KOPT-K1 (cell line): ENCODE results near the gene BSPRY.
A peak's percentile ranks its signal among the peaks of the same experiment; 100 is the strongest.
"Not testable (repeated sequence)": the region's sequence is repeated elsewhere in the genome, so short reads cannot be mapped to it uniquely, and the experiment has no call there.

ENCODE experiments used
- H3K27ac ChIP-seq: fragments of 200-600 bp; sonication (generic); 2 replicates; pipeline ENCODE4 v1.5.1; 2016; ENCODE audit warnings: antibody characterized with exemption, mild to moderate bottlenecking, low read depth, low read length; ENCODE audit not compliant: poor library complexity, severe bottlenecking
- H3K36me3 ChIP-seq: fragments of 200-600 bp; sonication (generic); 2 replicates; pipeline ENCODE4 v1.5.1; 2017; ENCODE audit warnings: antibody characterized with exemption, mild to moderate bottlenecking, low read length, moderate library complexity; ENCODE audit not compliant: insufficient read depth
- H3K9me3 ChIP-seq: fragments of 200-600 bp; sonication (generic); 2 replicates; pipeline ENCODE4 v1.5.1; 2017; ENCODE audit warnings: antibody characterized with exemption, low read length, mild to moderate bottlenecking; ENCODE audit not compliant: insufficient read depth, poor library complexity, severe bottlenecking

Gene BSPRY

GRCh38 chr9:113390192-113390960 lies 41.0 kb downstream of the BSPRY start:
- Histone ChIP-seq H3K36me3 (peaks cover 59% of the 10 kb centered on the region), H3K9me3 (no peaks in the 10 kb centered on the region)

GRCh38 chr9:113391917-113392316 lies 42.6 kb downstream of the BSPRY start:
- Histone ChIP-seq H3K36me3 (peaks cover 58% of the 10 kb centered on the region), H3K9me3 (no peaks in the 10 kb centered on the region), H3K27ac (no peak overlapping the region)

More at GRCh38 chr9:113390192-113390960, 41.0 kb downstream of the BSPRY start:
- no peak overlapping the region for H3K27ac ChIP-seq

- H3K9me3 ChIP-seq, result no peaks in the 10 kb centered on the region
- H3K27ac ChIP-seq, result no peak overlapping the region
- peaks cover 50% of the 10 kb centered on the region for H3K36me3 ChIP-seq
Measured at GRCh38 chr9:113393281-113393680, 43.9 kb downstream of the BSPRY start.

- Histone ChIP-seq H3K27ac (no peak overlapping the region), H3K36me3 (peaks cover 31% of the 10 kb centered on the region; the same call in 1 of the 2 replicates), H3K9me3 (no peaks in the 10 kb centered on the region)
Measured at GRCh38 chr9:113395000-113395861, 45.9 kb downstream of the BSPRY start.

- H3K36me3 ChIP-seq, result peaks cover 11% of the 10 kb centered on the region; the same call in 1 of the 2 replicates
- no peak overlapping the region for H3K27ac ChIP-seq
- H3K9me3 ChIP-seq, result no peaks in the 10 kb centered on the region
Measured at GRCh38 chr9:113397203-113397631, 47.9 kb downstream of the BSPRY start.

GRCh38 chr9:113398796-113399195 lies 49.5 kb downstream of the BSPRY start:
- Histone ChIP-seq H3K9me3 (no peaks in the 10 kb centered on the region), H3K27ac (no peak overlapping the region), H3K36me3 (no peaks in the 10 kb centered on the region)

- Histone ChIP-seq H3K36me3 (no peaks in the 10 kb centered on the region), H3K9me3 (no peaks in the 10 kb centered on the region), H3K27ac (no peak overlapping the region)
Measured at GRCh38 chr9:113399646-113400200, 50.4 kb downstream of the BSPRY start.

- Histone ChIP-seq H3K27ac (peak within 1 kb of the TSS; percentile 72), H3K9me3 (no peaks in the 10 kb centered on the region), H3K36me3 (no peaks in the 10 kb centered on the region)
Measured at GRCh38 chr9:113401027-113401792, 51.9 kb downstream of the BSPRY start, which contains the start of gene ALAD. Gene ALAD (minus strand): TSS chr9:113401284. CDS start chr9:113393559, 7,725 bp downstream.

GRCh38 chr9:113403646-113404045 lies 54.3 kb downstream of the BSPRY start:
- H3K9me3 ChIP-seq, result no peaks in the 10 kb centered on the region

GRCh38 chr9:113406353-113406752 lies 57.0 kb downstream of the BSPRY start:
- not testable (repeated sequence) for H3K27ac ChIP-seq, H3K9me3 ChIP-seq
- peaks cover 27% of the 10 kb centered on the region for H3K36me3 ChIP-seq

More at GRCh38 chr9:113403646-113404045, 54.3 kb downstream of the BSPRY start:
- H3K36me3 ChIP-seq, result peaks cover 19% of the 10 kb centered on the region
- no peak overlapping the region for H3K27ac ChIP-seq

GRCh38 chr9:113406873-113407511 lies 57.7 kb downstream of the BSPRY start:
- H3K27ac ChIP-seq, H3K9me3 ChIP-seq: not testable (repeated sequence)
- H3K36me3 ChIP-seq, result peaks cover 27% of the 10 kb centered on the region

GRCh38 chr9:113409481-113409880 lies 60.1 kb downstream of the BSPRY start:
- peak overlapping the region; percentile 94 for H3K27ac ChIP-seq

GRCh38 chr9:113409883-113410206 lies 60.5 kb downstream of the BSPRY start:
- no peaks in the 10 kb centered on the region for H3K9me3 ChIP-seq
- peaks cover 27% of the 10 kb centered on the region for H3K36me3 ChIP-seq
- peak overlapping the region; percentile 94 for H3K27ac ChIP-seq

More at GRCh38 chr9:113409481-113409880, 60.1 kb downstream of the BSPRY start:
- Histone ChIP-seq H3K36me3 (peaks cover 27% of the 10 kb centered on the region), H3K9me3 (no peaks in the 10 kb centered on the region)

- H3K36me3 ChIP-seq, result peaks cover 27% of the 10 kb centered on the region
- H3K27ac ChIP-seq, result peak within 1 kb of the TSS; percentile 94
- no peaks in the 10 kb centered on the region for H3K9me3 ChIP-seq
Measured at GRCh38 chr9:113410207-113410864, 61.0 kb downstream of the BSPRY start, which contains the start of the genes C9orf43 and POLE3. Gene C9orf43 (plus strand): TSS chr9:113410747. CDS start chr9:113413494, 2,747 bp downstream. Gene POLE3 (minus strand): TSS chr9:113410675. CDS start chr9:113410293, 382 bp downstream.
